ENCODE results near the gene GOLGA2.
A peak's percentile ranks its signal among the peaks of the same experiment; 100 is the strongest.

Gene GOLGA2

GRCh38 chr9:128254855-128255759 lies 20.7 kb downstream of the GOLGA2 start:
- no peak overlapping the region for H3K4me3 ChIP-seq (ENCODE audit: low read depth, low read length)
- no peak for DNase-seq (ENCODE audit: low read depth, low spot score)
- POLR2A ChIA-PET, result interaction anchor here (0.9 to 2.7 kb wide), 2 partner anchors 10 to 21 kb away, joined by 3 to 7 read pairs; no protein-coding TSS in a partner anchor
- peak; percentile 89 for TF ChIP-seq CTCF (IDR thresholded peaks at IDR 0.05; ENCODE audit: insufficient read depth, low read length, missing control alignments)
- CTCF ChIA-PET, result interaction anchor here (0.8 to 3.0 kb wide), 17 partner anchors 8 to 306 kb away, joined by 3 to 37 read pairs (median 5); no protein-coding TSS in a partner anchor

- no peak overlapping the region for H3K4me3 ChIP-seq (ENCODE audit: low read depth, low read length)
- TF ChIP-seq CTCF (IDR thresholded peaks at IDR 0.05; ENCODE audit: insufficient read depth, low read length, missing control alignments), result no peak
- CTCF ChIA-PET, result interaction anchor here (1.0 to 3.0 kb wide), 8 partner anchors 8 to 56 kb away, joined by 3 to 37 read pairs (median 5); no protein-coding TSS in a partner anchor
- POLR2A ChIA-PET, result interaction anchor here (0.9 to 2.7 kb wide), 3 partner anchors 8 to 21 kb away, joined by 3 to 7 read pairs (median 5); no protein-coding TSS in a partner anchor
- DNase-seq (ENCODE audit: low read depth, low spot score), result no peak
Observed at GRCh38 chr9:128254362-128254761, 21.4 kb downstream of the GOLGA2 start.

- H3K4me3 ChIP-seq (ENCODE audit: low read depth, low read length), result no peak overlapping the region
- ChIA-PET CTCF (interaction anchor here (1.1 to 3.0 kb wide), 4 partner anchors 9 to 56 kb away, joined by 3 to 32 read pairs (median 8); no protein-coding TSS in a partner anchor), POLR2A (interaction anchor here (0.9 to 2.7 kb wide), 3 partner anchors 8 to 20 kb away, joined by 3 to 7 read pairs (median 5); no protein-coding TSS in a partner anchor)
- DNase-seq (ENCODE audit: low read depth, low spot score), result no peak
- no peak for TF ChIP-seq CTCF (IDR thresholded peaks at IDR 0.05; ENCODE audit: insufficient read depth, low read length, missing control alignments)
Observed at GRCh38 chr9:128253991-128254346, 21.8 kb downstream of the GOLGA2 start.

GRCh38 chr9:128253140-128253990 lies 22.4 kb downstream of the GOLGA2 start:
- no peak for TF ChIP-seq CTCF (IDR thresholded peaks at IDR 0.05; ENCODE audit: insufficient read depth, low read length, missing control alignments)
- DNase-seq (ENCODE audit: low read depth, low spot score), result no peak
- CTCF ChIA-PET, result interaction anchor here (1.0 to 2.7 kb wide), 6 partner anchors 9 to 136 kb away, joined by 3 to 9 read pairs (median 4); no protein-coding TSS in a partner anchor
- POLR2A ChIA-PET, result interaction anchor here (0.6 to 2.7 kb wide), 4 partner anchors 8 to 42 kb away, joined by 3 to 7 read pairs (median 4); no protein-coding TSS in a partner anchor
- no peak overlapping the region for H3K4me3 ChIP-seq (ENCODE audit: low read depth, low read length)

GRCh38 chr9:128252317-128253139 lies 23.3 kb downstream of the GOLGA2 start:
- CTCF ChIA-PET, result interaction anchor here (1.0 to 1.9 kb wide), 4 partner anchors 10 to 135 kb away, joined by 3 to 7 read pairs (median 4); no protein-coding TSS in a partner anchor
- DNase-seq (ENCODE audit: low read depth, low spot score), result no peak
- TF ChIP-seq CTCF (IDR thresholded peaks at IDR 0.05; ENCODE audit: insufficient read depth, low read length, missing control alignments), result no peak
- POLR2A ChIA-PET, result interaction anchor here (0.6 to 1.2 kb wide), 3 partner anchors 9 to 49 kb away, joined by 3 to 4 read pairs (median 3); no protein-coding TSS in a partner anchor
- no peak overlapping the region for H3K4me3 ChIP-seq (ENCODE audit: low read depth, low read length)

Measured in AG04449 (cell line).